ENCODE data around the gene AZIN2. TPM values are rescaled to one million over a fixed set of nuclear protein-coding genes. Genes with fewer than 3 reads are reported as not detected.

Gene AZIN2
- total RNA-seq, 6 donors from 2014 or later: 1.5 to 4.8 (median 2.8) TPM

DNA sequence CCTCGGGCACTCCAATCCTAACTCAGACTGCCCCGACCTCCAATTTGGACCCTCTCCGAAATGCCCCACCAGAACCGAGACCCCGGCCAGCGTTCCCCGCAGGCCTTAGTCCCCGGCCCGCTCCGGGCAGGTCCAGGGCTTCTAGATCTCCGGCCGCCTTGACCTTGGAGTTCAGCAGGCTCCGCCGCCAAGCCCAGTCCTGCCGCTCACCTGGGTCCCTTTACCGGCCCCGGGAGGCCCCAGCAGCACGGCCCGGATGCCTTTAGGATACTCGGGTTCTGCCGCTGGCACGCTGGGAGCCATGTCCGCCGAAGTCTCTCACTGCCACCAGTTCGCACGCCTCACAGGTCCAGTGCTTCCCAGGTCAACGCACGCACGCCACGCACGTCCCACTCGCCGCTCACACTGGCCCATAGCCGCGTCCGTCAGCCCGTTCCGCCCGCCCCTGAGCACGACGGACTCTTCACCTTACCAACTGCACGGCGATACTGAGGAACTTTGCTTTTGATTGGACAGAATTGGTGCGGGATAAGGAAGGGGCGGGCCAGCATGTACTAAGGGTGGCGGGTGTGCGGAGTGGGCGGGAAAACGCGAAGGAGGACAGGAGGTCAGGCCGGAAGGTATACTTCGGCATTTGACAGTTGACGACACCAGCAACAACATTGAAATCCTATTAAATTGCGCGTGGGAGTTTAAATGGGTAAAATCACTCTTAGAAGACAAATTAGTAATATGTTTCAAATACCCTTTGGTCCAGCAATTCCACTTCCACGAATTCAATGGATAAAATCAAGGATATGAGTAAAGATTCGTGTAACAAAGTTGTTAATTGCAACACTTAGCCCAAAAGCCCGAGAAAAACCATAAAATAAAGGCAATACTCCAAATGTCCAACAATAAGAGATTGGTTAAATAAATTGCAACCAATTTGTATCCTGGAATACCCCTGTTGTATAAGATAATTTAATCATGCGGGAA is 44.1 kb upstream of the AZIN2 start, which contains the start of gene AK2:
Gene AK2, minus strand, starts transcription at position 358 of the 978 bp plus-strand sequence. Its CDS starts 55 bp downstream, at position 303.
- peak; percentile 98 to 99 for DNase-seq
- Histone ChIP-seq H3K36me3 (peaks cover 0 to under 1% (median 0%) of the 10 kb centered on the region in 4 donors), H3K4me3 (peak within 1 kb of the TSS; percentile 96 to 98 (median 97)), H3K27ac (peak within 1 kb of the TSS; percentile 85 to 90 (median 87)), H3K9me3 (no peaks in the 10 kb centered on the region), H3K27me3 (no peaks in the 10 kb centered on the region), H3K4me1 (peaks cover 20 to 44% (median 30%) of the 10 kb centered on the region in 4 donors)
- WGBS, 2 donors: 5 to 6% methylated on average over 46 to 47 of the region's 59 CpGs
- peak; percentile 100 for ATAC-seq (ENCODE audit: low FRiP score in 2 of 2)
- peak in 3 of 4 donors; percentile 40 to 86 (median 59) for TF ChIP-seq POLR2A (IDR thresholded peaks at IDR 0.05)
- TF ChIP-seq EP300 (IDR thresholded peaks at IDR 0.05): no peak
- peak; percentile 87 to 92 for TF ChIP-seq POLR2AphosphoS5 (IDR thresholded peaks at IDR 0.05)
- TF ChIP-seq, protein P1, sequence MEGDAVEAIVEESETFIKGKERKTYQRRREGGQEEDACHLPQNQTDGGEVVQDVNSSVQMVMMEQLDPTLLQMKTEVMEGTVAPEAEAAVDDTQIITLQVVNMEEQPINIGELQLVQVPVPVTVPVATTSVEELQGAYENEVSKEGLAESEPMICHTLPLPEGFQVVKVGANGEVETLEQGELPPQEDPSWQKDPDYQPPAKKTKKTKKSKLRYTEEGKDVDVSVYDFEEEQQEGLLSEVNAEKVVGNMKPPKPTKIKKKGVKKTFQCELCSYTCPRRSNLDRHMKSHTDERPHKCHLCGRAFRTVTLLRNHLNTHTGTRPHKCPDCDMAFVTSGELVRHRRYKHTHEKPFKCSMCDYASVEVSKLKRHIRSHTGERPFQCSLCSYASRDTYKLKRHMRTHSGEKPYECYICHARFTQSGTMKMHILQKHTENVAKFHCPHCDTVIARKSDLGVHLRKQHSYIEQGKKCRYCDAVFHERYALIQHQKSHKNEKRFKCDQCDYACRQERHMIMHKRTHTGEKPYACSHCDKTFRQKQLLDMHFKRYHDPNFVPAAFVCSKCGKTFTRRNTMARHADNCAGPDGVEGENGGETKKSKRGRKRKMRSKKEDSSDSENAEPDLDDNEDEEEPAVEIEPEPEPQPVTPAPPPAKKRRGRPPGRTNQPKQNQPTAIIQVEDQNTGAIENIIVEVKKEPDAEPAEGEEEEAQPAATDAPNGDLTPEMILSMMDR (IDR thresholded peaks at IDR 0.05): peak in 1 of 6 experiments; percentile 6

DNA sequence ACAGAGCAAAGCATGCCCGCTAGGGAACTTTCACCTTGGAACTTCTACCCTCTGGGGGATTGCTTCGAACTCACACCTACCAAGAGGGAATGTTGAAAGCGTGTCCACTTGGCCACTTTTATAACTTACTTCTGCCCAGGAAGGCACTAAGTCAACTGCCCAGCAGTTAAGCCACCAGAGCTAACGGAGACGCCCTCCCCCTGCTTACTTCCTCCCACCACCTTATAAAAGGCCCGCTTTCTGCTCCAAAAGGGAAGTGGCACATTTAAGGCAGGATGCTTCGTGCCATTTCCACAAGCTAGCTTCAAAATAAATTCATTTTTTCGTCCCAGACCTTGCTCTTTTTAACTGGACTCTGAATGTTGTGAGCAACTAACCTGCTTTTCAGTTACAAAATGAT is 41.1 kb upstream of the AZIN2 start:
- 46 to 63% methylated on average over 8 of the region's 8 CpGs for whole genome bisulfite sequencing, 2 donors
- Histone ChIP-seq H3K4me1 (peaks cover 13 to 20% (median 18%) of the 10 kb centered on the region in 4 donors), H3K4me3 (no peak overlapping the region), H3K27ac (no peak overlapping the region), H3K27me3 (no peaks in the 10 kb centered on the region), H3K36me3 (no peaks in the 10 kb centered on the region), H3K9me3 (no peaks in the 10 kb centered on the region)
- DNase-seq: peak in 1 of 2 donors; percentile 59
- TF ChIP-seq EP300 (IDR thresholded peaks at IDR 0.05): no peak
- TF ChIP-seq POLR2AphosphoS5 (IDR thresholded peaks at IDR 0.05): no peak
- TF ChIP-seq, protein P1 (IDR thresholded peaks at IDR 0.05): no peak
- TF ChIP-seq POLR2A (IDR thresholded peaks at IDR 0.05): no peak
- no peak for ATAC-seq (ENCODE audit: low FRiP score in 2 of 2)

DNA sequence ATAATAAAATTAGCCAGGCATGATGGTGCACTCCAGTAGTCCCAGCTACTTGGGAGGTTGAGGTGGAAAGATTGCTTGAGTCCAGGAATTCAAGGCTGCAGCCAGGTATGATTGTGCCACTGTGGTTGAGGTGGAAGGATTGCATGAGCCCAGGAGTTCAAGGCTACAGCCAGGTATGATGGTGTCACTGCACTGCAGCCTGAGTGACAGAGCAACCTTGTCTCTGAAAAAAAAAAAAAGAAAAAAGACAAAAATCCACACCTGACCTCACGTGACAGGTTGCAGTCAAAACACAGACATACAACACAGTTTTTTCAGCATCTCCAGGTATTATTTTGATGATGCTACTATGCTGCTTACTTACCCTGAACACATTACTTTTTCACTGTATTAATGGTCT is 39.9 kb upstream of the AZIN2 start:
- Histone ChIP-seq H3K4me1 (peaks cover under 1 to 14% (median 6%) of the 10 kb centered on the region in 4 donors), H3K4me3 (no peak overlapping the region), H3K27ac (no peak overlapping the region), H3K36me3 (no peaks in the 10 kb centered on the region), H3K9me3 (no peaks in the 10 kb centered on the region), H3K27me3 (no peaks in the 10 kb centered on the region)
- ATAC-seq (ENCODE audit: low FRiP score in 2 of 2) (no peak), DNase-seq (no peak)
- WGBS, 2 donors: 83 to 85% methylated on average over 1 of the region's 1 CpG
- TF ChIP-seq EP300 (IDR thresholded peaks at IDR 0.05) (no peak), POLR2AphosphoS5 (IDR thresholded peaks at IDR 0.05) (no peak), POLR2A (IDR thresholded peaks at IDR 0.05) (no peak)
- TF ChIP-seq, protein P1 (IDR thresholded peaks at IDR 0.05): no peak

DNA sequence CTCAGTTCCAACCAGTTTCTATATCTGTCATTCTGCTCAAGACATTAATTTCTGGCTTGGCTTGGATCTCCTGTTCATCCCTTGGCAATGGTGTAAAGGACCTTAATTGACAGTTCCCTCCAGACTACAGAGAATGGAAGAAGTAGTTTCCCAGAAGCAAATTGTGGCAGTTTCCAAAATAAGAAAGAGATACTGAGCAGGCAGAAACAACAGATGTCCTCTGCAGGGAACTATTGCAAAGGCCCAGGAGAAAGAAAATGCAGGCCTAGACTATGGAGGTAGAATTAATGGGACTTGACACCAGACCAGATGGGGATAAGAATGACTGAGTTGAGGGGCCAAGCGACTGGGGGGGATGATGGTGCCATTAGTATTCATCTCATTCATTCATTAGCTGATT is 38.1 kb upstream of the AZIN2 start:
- no peaks in the 10 kb centered on the region for H3K27me3 ChIP-seq
- ATAC-seq (ENCODE audit: low FRiP score in 2 of 2) (no peak), DNase-seq (no peak)
- TF ChIP-seq EP300 (IDR thresholded peaks at IDR 0.05): no peak
- no peak for TF ChIP-seq POLR2A (IDR thresholded peaks at IDR 0.05)
- TF ChIP-seq, protein P1 (IDR thresholded peaks at IDR 0.05): no peak
- TF ChIP-seq POLR2AphosphoS5 (IDR thresholded peaks at IDR 0.05): no peak
- no peak overlapping the region for H3K4me3 ChIP-seq
- H3K4me1 ChIP-seq: peaks cover 0 to 6% (median 0%) of the 10 kb centered on the region in 4 donors
- H3K9me3 ChIP-seq: no peaks in the 10 kb centered on the region
- no peak overlapping the region for H3K27ac ChIP-seq
- no peaks in the 10 kb centered on the region for H3K36me3 ChIP-seq
- 0 to 100% methylated on average over 1 of the region's 1 CpG for WGBS, 2 donors

All from upper lobe of left lung (tissue), 6 donors.